GM21447 (cell line): ENCODE data around the gene CENPH.
"Not testable (repeated sequence)": the region's sequence is repeated elsewhere in the genome, so short reads cannot be mapped to it uniquely, and the experiment has no call there.

ENCODE experiments used
- ATAC-seq: cut with Tn5 transposase; IDR thresholded peaks from one replicate; pipeline ENCODE4 v1.9.1; 2021; ENCODE audit not compliant: unreplicated experiment

The CENPH gene

GRCh38 chr5:69245031-69245430 lies 55.6 kb downstream of the CENPH start:
- no peak for ATAC-seq

- ATAC-seq, result no peak
These were observed 58.6 kb downstream of the CENPH start for GRCh38 chr5:69248019-69248418.

- ATAC-seq, result no peak
These were observed 61.2 kb downstream of the CENPH start for GRCh38 chr5:69250593-69250992.

GRCh38 chr5:69252437-69252836 lies 63.1 kb downstream of the CENPH start:
- ATAC-seq, result no peak

GRCh38 chr5:69255940-69256339 lies 66.6 kb downstream of the CENPH start:
- ATAC-seq, result not testable (repeated sequence)

- no peak for ATAC-seq
These were observed 68.2 kb downstream of the CENPH start for GRCh38 chr5:69257577-69257976.
